Central memory CD8-positive, alpha-beta T cell (primary cell): ENCODE data around the gene IFT27.

ENCODE experiments used
- ATAC-seq: fragments of 150-1000 bp; cut with Tn5 transposase; replicated peaks from 2 replicates; pipeline ENCODE4 v1.10.0; 2022; ENCODE audit warnings: mild to moderate bottlenecking, moderate FRiP score, moderate number of reproducible peaks; ENCODE audit not compliant: poor library complexity, severe bottlenecking; ENCODE audit errors: extremely low read depth
- DNase-seq, 2 donors: peaks; one replicate each; pipeline ENCODE4 v3.0.0; 2021; ENCODE audit warnings: low spot score in 2 of 2
- H3K27ac Mint-ChIP-seq: one replicate; pipeline ENCODE4 v1.8.0; 2022; ENCODE audit warnings: low read depth, mild to moderate bottlenecking, moderate library complexity, mixed read lengths
- H3K27me3 Mint-ChIP-seq: one replicate; pipeline ENCODE4 v1.8.0; 2022; ENCODE audit warnings: mixed read lengths
- H3K36me3 Mint-ChIP-seq: one replicate; pipeline ENCODE4 v1.8.0; 2022; ENCODE audit warnings: mild to moderate bottlenecking, moderate library complexity, mixed read lengths; ENCODE audit not compliant: insufficient read depth
- H3K4me1 Mint-ChIP-seq: one replicate; pipeline ENCODE4 v1.8.0; 2022; ENCODE audit warnings: mixed read lengths
- H3K4me3 Mint-ChIP-seq: one replicate; pipeline ENCODE4 v1.8.0; 2022; ENCODE audit warnings: mild to moderate bottlenecking, moderate library complexity, mixed read lengths
- H3K9me3 Mint-ChIP-seq: one replicate; pipeline ENCODE4 v1.8.0; 2022; ENCODE audit warnings: mixed read lengths

The IFT27 gene

GRCh38 chr22:36768616-36769015 lies 7.3 kb downstream of the IFT27 start:
- no peak for DNase-seq
- H3K27ac Mint-ChIP-seq, result no peak overlapping the region

DNA sequence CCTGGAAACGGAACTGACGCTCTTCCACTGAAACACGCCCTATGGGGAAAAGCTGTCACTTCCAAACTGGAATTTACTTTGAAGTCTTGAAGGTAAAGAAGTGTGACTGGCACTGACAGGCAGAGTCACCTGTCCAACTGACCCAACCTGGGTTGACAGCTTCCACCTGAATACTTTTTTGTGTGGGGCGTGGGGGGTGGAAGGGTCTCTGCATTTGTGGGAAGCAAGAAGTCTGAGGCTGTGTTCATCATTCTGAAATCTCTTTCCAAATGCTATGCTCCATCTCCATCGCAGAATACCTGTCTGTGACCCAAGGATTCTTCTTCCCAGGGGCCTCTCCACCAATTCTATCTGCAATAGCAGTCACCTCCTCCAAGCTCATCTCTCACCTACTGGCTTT lies 7.8 kb downstream of the IFT27 start:
- H3K27me3 Mint-ChIP-seq, result no peaks in the 10 kb centered on the region
- no peak overlapping the region for H3K4me3 Mint-ChIP-seq
- H3K36me3 Mint-ChIP-seq, result peaks cover 4% of the 10 kb centered on the region
- H3K27ac Mint-ChIP-seq, result no peak overlapping the region
- no peak for ATAC-seq
- H3K4me1 Mint-ChIP-seq, result peaks cover 13% of the 10 kb centered on the region
- DNase-seq, result no peak
- H3K9me3 Mint-ChIP-seq, result no peaks in the 10 kb centered on the region

More at GRCh38 chr22:36768616-36769015, 7.3 kb downstream of the IFT27 start:
- no peaks in the 10 kb centered on the region for H3K27me3 Mint-ChIP-seq
- H3K9me3 Mint-ChIP-seq, result no peaks in the 10 kb centered on the region
- peaks cover 4% of the 10 kb centered on the region for H3K36me3 Mint-ChIP-seq
- no peak for ATAC-seq
- peaks cover 13% of the 10 kb centered on the region for H3K4me1 Mint-ChIP-seq
- H3K4me3 Mint-ChIP-seq, result no peak overlapping the region

GRCh38 chr22:36767035-36767775 lies 8.7 kb downstream of the IFT27 start:
- Mint-ChIP-seq H3K4me3 (no peak overlapping the region), H3K27me3 (no peaks in the 10 kb centered on the region), H3K27ac (no peak overlapping the region), H3K9me3 (no peaks in the 10 kb centered on the region), H3K4me1 (peaks cover 13% of the 10 kb centered on the region), H3K36me3 (peaks cover 4% of the 10 kb centered on the region)
- ATAC-seq (no peak), DNase-seq (no peak)

DNA sequence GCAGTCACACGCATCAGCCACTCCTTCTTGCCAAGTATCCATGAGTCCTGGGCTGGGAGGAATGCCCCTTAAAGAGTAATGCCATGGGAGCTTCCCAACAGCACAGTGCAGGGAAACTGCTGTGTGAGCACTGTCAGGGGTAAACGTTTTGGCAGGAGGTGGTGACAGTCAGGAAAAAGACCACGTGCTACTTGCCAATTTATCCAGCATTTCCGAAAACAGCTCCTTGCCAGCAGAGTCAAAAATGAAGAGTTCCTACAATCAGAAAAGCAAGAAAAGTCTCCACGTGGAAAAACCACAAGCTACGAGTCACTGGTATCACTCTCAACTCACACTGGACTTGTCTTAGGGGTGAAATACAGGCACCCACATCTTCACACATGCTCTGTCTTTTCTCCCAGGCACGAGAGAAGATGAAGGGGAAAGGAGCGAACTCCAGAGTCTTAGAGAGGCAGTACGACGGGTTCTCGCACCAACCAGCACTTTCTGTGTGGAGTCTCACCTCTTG lies 9.9 kb downstream of the IFT27 start:
- peaks cover 2% of the 10 kb centered on the region for H3K36me3 Mint-ChIP-seq
- peaks cover 5% of the 10 kb centered on the region for H3K4me1 Mint-ChIP-seq
- DNase-seq, result no peak
- H3K27me3 Mint-ChIP-seq, result no peaks in the 10 kb centered on the region
- no peak overlapping the region for H3K27ac Mint-ChIP-seq
- H3K4me3 Mint-ChIP-seq, result no peak overlapping the region
- no peaks in the 10 kb centered on the region for H3K9me3 Mint-ChIP-seq
- ATAC-seq, result no peak

- no peak overlapping the region for H3K27ac Mint-ChIP-seq
- ATAC-seq (no peak), DNase-seq (no peak)
- no peaks in the 10 kb centered on the region for H3K27me3 Mint-ChIP-seq
- no peaks in the 10 kb centered on the region for H3K4me1 Mint-ChIP-seq
- H3K36me3 Mint-ChIP-seq, result peaks cover 2% of the 10 kb centered on the region
- H3K4me3 Mint-ChIP-seq, result no peak overlapping the region
- H3K9me3 Mint-ChIP-seq, result no peaks in the 10 kb centered on the region
These were observed 10.6 kb downstream of the IFT27 start for GRCh38 chr22:36765131-36765942.

- Mint-ChIP-seq H3K4me3 (no peak overlapping the region), H3K4me1 (no peaks in the 10 kb centered on the region), H3K27ac (no peak overlapping the region), H3K9me3 (no peaks in the 10 kb centered on the region), H3K36me3 (peaks cover 2% of the 10 kb centered on the region), H3K27me3 (no peaks in the 10 kb centered on the region)
- DNase-seq, result no peak
- ATAC-seq, result no peak
These were observed 11.3 kb downstream of the IFT27 start for GRCh38 chr22:36764641-36765040.

GRCh38 chr22:36764060-36764459 lies 11.9 kb downstream of the IFT27 start:
- no peak for DNase-seq
- Mint-ChIP-seq H3K9me3 (no peaks in the 10 kb centered on the region), H3K4me3 (no peak overlapping the region)

GRCh38 chr22:36763576-36763975 lies 12.3 kb downstream of the IFT27 start:
- H3K27ac Mint-ChIP-seq, result no peak overlapping the region
- H3K9me3 Mint-ChIP-seq, result no peaks in the 10 kb centered on the region

More at GRCh38 chr22:36764060-36764459, 11.9 kb downstream of the IFT27 start:
- ATAC-seq, result no peak
- H3K27ac Mint-ChIP-seq, result no peak overlapping the region
- H3K36me3 Mint-ChIP-seq, result peaks cover 2% of the 10 kb centered on the region
- no peaks in the 10 kb centered on the region for H3K27me3 Mint-ChIP-seq
- no peaks in the 10 kb centered on the region for H3K4me1 Mint-ChIP-seq

GRCh38 chr22:36762687-36763260 lies 13.1 kb downstream of the IFT27 start:
- DNase-seq (no peak), ATAC-seq (no peak)
- no peak overlapping the region for H3K27ac Mint-ChIP-seq

More at GRCh38 chr22:36763576-36763975, 12.3 kb downstream of the IFT27 start:
- Mint-ChIP-seq H3K27me3 (no peaks in the 10 kb centered on the region), H3K4me1 (no peaks in the 10 kb centered on the region), H3K36me3 (peaks cover 2% of the 10 kb centered on the region), H3K4me3 (no peak overlapping the region)
- DNase-seq (no peak), ATAC-seq (no peak)

GRCh38 chr22:36761553-36762240 lies 14.2 kb downstream of the IFT27 start:
- no peak for DNase-seq
- no peak overlapping the region for H3K4me3 Mint-ChIP-seq
- no peaks in the 10 kb centered on the region for H3K9me3 Mint-ChIP-seq
- no peaks in the 10 kb centered on the region for H3K27me3 Mint-ChIP-seq
- no peak for ATAC-seq
- peaks cover 2% of the 10 kb centered on the region for H3K36me3 Mint-ChIP-seq
- no peak overlapping the region for H3K27ac Mint-ChIP-seq
- peaks cover 5% of the 10 kb centered on the region for H3K4me1 Mint-ChIP-seq

More at GRCh38 chr22:36762687-36763260, 13.1 kb downstream of the IFT27 start:
- no peaks in the 10 kb centered on the region for H3K27me3 Mint-ChIP-seq
- no peak overlapping the region for H3K4me3 Mint-ChIP-seq
- no peaks in the 10 kb centered on the region for H3K4me1 Mint-ChIP-seq
- peaks cover 2% of the 10 kb centered on the region for H3K36me3 Mint-ChIP-seq
- no peaks in the 10 kb centered on the region for H3K9me3 Mint-ChIP-seq

GRCh38 chr22:36760786-36761185 lies 15.1 kb downstream of the IFT27 start:
- Mint-ChIP-seq H3K4me3 (no peak overlapping the region), H3K4me1 (peaks cover 5% of the 10 kb centered on the region), H3K36me3 (peaks cover 2% of the 10 kb centered on the region), H3K27ac (no peak overlapping the region), H3K27me3 (peaks cover 2% of the 10 kb centered on the region), H3K9me3 (no peaks in the 10 kb centered on the region)
- DNase-seq (no peak), ATAC-seq (no peak)

DNA sequence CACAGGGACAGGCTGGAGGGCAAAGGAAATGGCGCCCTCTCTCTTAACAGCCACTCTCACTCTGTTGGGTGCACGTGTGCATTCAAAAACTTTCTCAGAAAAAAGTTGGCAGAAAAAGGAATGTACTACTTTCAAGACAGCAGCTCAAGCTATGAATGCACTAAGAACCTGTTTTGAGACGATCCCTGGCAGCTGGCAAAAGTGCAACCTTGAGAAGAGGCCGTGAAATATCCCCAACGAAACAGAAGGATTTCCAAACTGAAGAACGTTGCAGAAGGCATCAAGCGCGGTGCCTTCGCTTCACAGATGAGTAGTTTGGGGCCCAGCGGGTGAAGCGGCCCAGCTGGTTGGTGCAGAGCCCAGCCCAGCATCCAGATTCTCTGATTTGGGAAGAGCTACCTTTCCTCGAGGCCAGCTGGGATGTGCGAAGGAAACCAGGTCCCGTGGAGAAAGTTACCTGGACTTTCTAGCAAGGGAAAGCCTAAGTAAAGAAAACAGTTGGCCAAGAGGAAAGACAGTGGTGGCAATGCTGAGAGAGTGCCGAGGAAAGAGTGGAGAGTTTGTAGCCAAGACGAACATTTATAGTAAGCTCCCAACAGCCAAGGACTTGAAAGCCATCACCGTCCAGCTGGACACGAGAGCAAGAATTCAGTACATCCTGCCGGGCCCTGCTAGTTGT lies 16.3 kb downstream of the IFT27 start:
- H3K27me3 Mint-ChIP-seq, result peaks cover 14% of the 10 kb centered on the region
- no peaks in the 10 kb centered on the region for H3K9me3 Mint-ChIP-seq
- ATAC-seq, result no peak
- no peak overlapping the region for H3K27ac Mint-ChIP-seq
- H3K4me1 Mint-ChIP-seq, result peaks cover 5% of the 10 kb centered on the region
- H3K4me3 Mint-ChIP-seq, result no peak overlapping the region
- H3K36me3 Mint-ChIP-seq, result no peaks in the 10 kb centered on the region
- no peak for DNase-seq
